NK-92 treated with Interleukin-12 subunit alpha and Interleukin-12 subunit beta, amount 100 ng/mL, for 24 hours (cell line): ENCODE data around the gene CCDC102A.

ENCODE experiments used
- DNase-seq: peaks from one replicate; lab custom pipeline; 2025; lab: John Stamatoyannopoulos, UW

Gene CCDC102A

DNA sequence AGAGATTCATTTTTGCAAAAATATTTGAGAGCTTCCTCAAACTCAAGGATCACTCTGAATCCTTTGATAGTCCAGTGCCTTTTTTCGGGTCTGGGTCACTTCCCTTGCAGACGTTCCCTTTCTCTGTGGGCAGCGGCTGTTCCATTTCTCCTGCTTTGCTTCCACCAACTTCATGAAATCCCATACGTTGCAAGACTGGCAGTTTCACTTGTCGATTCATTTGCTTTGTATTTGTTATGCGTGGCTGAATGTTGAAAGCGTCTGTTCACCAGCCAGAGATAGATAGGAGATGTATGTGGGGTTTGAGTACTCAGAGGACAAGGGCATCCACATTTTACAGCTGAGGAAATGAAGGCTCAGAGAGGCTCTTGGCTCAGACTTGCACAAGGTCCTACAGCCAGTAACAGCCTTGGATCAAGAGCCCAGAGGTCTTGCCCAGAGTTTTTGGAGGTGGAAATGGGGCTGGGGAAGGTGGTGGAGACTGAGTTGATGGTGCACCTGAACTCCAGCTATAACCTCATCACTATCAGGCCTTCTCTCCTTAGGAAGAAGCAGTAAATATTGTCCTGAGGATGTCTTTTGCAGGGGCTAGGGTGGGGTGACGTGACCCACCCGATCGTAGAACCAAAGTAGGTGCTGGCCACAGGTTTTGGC lies 1.3 kb upstream of the CCDC102A start:
- no peak for DNase-seq

DNA sequence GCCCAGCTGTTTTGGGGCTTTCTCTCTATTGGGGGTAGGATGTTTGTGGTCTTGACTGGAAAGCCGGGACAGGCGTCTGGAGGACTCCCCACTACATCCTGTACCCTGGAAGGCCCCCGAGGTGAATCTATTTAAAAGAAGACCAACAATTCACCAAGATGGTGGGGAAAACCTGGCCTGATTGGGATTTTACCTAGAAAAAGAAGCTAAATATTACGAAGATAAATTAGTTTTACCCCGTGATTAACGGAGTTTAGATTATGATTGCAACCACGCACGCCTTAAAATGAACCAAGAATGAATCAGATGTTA lies 779 bp upstream of the CCDC102A start:
- no peak for DNase-seq

DNA sequence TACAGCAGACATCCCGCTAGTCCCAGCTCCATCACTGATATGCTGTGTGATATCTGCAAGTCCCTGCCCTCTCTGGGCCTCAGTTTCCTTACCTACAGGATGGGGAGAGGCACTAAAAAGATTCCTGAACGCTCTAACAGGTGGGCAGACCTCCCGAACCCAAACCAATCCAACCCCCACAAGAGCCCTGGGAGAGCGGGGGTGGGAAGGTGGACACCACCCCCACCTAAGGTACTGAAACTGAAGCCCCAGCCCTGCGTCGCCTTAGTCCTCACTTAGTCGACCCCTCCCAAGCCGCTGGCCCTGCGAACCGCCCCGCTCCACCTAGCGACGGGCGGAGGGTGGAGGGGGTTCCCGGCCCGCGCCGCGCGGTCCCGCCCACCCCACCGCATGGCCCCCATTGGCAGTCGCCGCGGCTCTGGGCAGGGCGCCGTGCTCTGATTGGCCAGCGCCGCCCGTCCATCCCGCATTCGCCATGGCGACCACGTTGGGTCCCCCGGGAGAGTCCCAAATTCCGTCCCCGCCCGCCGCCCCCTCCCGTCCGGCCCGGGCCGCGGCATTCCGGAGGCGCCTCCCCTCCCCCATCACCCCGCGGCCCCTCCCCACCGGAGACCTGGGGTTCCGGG lies 578 bp downstream of the CCDC102A start:
- DNase-seq = peak; percentile 84

DNA sequence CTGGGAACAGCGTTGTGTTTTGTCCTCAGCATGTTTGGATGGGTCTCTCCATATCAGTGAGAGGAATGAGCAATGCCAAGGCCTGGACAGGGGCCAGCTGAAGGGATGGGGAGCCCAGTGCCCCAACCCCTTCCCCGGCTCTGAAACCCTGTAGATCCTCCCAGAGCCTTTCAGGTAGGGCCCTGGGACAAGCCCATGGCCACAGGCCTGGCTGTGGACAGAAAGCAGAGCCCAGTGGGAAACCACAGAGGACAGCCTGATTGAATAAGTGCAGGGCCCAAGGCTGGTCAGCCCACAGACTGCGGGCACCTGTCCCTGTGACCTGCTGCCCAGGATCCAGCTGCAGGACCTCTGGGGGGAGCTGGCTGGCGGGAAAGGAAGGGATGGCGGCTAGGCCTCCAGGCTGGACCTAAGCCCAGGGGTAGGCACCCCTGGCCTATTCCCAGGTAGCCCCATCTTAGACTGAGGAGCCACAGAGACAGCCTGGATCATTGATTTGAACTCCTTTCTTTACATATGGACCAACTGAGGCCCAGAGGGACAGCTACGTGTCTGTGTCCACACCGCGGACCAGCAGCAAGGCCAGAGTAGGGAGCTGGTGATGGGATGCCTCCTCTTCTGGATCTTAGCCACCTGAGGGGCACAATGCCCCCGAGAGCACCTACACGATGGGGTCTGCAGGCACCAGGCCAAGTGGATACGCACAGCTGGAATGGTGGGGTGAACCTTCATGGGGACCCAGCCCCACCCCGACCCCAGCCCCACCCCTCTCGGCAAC lies 1.3 kb downstream of the CCDC102A start:
- no peak for DNase-seq

DNA sequence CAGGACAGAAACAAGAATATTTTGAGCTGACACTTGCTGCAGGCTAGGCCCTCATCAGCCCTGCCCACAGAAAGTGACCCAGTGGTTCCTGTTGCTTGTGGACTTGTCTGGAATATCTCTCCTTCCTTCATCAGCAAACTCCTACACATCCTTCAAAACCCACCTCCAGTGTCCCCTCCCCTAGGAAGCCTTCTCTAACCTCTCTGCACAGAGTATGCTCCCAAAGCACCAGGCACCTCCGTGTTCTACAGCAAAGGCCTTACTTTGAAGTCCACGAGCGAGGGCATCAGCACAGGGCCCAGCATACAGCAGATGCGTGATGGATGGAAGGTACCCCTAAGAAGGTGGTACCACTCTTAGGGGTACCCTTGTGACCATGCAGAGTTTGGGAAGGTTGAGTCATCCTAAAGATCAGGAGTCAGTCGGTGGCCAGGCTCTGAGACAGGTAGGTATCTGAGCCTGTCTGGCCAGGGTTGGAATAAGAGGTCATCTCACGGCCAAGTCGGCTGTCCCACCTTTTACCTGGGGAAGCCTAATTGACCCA lies 2.0 kb downstream of the CCDC102A start:
- no peak for DNase-seq

DNA sequence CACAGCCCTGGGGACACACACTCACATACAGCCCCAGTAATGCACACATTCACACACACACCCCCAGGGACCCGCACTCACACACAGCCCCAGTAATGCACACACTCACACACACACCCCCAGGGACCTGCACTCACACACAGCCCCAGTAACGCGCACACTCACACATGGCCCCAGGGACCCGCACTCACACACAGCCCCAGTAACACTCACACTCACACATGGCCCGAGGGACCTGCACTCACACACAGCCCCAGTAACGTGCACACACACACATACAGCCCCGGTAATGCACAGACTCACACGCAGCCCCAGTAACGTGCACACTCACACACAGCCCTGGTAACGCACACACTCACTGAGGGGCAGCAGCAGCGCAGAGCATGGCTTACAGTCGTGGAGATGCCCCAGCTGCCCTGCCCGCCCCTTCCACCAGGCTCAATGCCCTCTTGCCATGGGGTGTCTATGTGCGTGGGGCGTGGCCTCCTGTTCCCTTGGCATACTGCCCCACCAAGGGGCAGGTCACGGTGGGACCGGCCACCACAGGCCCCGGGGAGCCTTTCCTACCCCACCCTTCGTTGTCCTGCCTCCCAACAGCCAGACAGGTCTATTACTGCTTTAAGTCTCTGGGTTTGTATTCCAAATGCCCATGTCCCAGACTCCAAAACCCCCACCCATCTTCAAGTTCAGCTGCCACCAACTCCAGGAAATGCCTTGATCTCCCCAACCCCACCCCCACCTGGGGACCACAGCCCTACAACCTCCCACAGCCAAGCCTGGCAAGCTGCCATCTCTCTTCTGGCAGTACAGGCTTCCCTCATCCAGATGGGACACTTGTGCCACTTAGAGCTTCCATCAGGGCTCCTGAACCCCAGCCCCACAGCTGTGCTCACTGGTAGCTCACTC lies 2.7 kb downstream of the CCDC102A start:
- no peak for DNase-seq

DNA sequence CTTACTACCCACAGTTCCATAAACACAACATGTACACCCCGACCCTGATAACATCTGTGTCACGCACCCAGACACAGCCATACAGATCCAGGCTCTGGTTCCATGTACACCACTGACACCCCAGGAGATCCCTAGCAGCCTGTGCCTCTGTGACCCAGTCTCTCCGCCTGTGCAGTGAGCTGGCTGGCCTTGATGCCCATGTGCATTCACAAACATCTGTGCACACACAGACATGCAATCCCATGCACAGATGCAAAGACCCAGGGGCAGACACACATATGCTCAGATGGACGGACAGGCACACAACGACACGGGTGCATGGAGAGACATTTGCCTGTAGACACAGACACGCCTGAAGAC lies 4.1 kb downstream of the CCDC102A start:
- no peak for DNase-seq

DNA sequence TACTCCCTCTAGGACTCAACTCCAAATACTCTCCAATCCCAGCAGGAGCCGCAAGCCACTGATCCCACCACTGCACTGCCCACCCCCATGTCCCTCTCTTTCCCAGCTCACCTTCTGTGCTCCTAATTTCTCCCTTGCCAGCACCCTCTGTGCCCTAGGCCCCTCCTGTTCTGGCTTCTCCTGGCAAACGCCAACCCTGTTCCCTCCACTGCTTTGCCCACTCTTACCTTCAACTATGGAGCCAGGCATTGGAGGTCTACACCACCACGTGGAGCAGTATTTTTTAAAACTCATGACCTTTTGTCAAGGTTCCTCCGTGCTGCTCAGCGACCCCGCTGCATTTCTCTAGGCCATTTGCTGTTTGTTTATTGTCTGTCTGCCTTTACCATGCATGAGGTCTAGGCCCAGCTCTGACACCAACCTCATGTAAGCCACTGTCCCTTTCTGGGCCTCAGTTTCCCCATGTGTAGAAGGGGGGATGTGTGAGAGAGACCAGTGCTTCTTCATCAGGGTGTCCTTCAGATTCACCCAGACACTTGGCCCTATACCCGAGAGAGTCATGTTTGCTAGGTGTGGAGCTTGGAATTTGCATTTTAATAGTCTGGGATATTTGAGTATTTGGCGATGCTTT lies 4.6 kb downstream of the CCDC102A start:
- DNase-seq = no peak

DNA sequence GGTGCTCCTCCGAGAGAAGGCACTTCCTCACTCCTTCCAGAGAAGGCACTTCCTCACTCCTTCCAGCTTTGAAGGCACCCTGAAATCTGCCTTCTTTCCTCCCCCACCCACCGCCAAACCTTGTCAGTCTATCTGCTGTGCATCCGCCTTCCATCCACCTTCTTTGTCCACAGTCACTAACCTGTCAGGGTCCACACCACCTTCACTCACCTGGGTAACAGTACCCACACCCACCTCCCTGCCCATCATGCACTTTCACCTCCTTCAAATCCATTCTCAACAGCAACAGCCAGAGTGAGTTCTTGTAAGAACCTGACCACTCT lies 5.2 kb downstream of the CCDC102A start:
- no peak for DNase-seq

DNA sequence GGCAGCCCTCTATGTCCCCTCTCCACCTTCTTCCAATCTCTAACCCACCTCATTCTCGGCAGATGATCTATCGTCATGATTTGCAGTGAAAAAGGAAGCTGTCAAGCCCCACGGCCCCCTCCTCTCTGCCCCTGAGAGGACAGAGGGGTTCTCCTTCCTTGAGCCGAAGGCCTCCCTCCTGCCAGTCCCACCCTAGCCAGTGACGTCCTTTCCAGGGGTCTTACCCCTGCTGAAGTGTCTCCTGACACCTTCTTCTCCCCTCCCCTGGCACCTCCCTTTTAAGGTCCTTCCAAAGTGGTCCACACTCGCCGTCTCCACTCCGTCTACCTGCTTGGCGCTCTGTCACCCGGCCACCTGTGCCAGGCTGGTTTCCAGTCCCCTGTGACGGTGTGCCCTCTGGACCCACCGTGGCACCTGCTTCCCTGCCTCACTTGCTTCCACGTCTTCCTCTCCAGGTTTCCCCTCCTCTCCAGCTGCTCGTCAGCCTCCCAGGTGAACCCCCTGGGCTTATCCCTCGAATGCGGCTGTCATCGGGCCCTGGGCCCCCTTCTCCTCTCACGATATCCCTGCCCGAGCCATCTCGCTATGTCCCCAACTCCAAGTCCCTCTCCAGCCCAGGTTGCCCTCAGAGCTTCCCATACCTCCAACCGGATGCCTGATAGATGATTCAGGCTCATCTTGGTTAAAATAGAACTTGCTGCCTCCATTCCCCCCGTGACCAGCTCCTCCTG lies 5.7 kb downstream of the CCDC102A start:
- DNase-seq = no peak

DNA sequence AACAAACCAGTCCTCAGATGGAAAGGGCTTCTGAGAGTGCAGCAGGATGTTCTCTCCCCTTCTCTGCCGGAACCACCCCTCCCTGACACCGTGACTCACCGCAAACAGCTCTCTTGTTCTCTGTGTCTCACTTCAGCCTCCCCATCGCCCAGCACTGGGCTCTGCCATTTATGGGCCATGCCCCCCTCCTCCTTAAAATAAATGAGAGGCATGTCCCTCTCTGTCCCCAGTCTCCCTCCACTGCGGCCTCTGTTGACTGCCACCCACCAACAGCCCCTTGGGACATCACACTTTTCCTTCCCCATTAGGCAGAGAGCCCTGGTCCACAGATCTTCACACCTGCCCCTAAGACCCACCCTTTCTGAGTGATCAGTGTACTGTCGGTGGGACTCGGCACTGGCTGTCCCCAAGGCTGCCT lies 6.3 kb downstream of the CCDC102A start:
- DNase-seq = no peak

DNA sequence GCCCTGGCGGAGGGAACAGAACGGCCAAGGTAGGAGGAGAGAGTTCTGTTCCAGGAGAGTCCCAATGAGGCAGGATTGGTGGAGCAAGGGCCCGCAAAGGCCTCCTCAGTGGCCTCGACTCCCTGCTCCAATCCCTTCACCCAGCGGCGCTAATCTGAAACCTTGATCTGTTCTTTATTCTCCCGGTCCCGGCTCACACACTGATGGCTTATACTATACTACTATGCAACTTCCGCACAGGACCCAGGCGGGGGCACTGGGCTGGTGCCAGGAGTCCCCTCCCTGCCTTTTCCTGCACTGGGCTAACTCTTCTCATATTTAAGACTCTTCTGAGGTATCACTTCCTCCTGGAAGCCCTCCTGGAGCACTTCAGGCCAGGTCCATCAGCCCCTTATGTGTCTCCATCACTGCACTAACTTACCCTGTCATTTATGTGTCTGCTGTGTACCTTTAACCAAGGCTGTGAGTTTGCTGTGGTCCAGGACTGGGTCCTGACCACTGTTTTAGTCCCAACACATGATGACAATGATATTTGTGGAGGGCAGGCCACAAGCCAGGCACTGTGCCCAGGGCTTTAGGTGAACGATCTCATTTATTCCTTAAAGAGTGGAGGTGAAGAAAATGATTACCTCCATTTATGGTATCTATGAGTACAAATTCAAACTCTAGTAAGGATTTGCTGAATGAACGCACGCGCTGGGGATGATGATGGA lies 6.8 kb downstream of the CCDC102A start:
- DNase-seq = no peak

DNA sequence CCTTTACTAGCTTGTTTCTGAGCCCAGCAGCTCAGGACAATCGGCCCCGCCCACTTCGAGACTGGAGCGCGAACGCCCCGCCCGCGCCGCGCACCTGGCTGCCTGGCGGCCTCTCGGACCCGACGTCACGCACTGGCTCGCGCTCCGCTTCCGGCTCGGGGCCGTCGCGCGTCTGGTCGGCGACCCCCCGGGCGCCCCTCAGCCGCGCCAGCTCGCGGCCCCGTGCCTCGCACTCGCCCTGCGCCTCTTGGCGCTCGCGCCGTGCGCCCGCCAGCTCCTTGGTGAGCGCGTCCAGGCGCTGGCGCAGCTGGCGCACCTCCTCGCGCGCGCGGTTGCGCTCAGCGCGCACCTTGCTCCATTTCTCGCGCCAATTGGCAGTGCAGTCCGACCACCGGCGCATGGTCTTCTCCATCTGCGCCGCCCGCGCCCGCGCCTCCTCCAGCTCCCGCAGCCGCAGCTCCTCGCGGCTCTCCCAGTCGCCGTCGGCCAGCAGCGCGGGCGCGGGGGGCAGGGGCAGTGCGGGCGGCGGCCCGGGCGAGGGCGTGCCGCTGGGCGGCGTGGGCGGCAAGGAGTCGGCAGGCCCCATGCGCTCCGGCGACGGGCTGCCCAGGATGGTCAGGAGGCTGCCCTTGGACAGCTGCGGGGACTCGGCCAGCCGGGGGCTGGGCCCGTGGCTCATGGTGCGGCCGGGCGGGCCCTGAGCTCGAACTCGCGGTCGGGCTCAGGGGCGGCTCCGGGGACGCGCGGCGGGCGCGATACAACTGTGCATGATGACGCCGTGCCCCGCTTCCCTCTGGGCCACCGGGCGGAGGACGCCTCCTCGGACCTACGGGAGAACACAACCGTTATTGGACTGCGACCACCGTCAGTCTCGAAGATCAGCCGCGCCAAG lies 7.6 kb downstream of the CCDC102A start:
- DNase-seq = no peak

DNA sequence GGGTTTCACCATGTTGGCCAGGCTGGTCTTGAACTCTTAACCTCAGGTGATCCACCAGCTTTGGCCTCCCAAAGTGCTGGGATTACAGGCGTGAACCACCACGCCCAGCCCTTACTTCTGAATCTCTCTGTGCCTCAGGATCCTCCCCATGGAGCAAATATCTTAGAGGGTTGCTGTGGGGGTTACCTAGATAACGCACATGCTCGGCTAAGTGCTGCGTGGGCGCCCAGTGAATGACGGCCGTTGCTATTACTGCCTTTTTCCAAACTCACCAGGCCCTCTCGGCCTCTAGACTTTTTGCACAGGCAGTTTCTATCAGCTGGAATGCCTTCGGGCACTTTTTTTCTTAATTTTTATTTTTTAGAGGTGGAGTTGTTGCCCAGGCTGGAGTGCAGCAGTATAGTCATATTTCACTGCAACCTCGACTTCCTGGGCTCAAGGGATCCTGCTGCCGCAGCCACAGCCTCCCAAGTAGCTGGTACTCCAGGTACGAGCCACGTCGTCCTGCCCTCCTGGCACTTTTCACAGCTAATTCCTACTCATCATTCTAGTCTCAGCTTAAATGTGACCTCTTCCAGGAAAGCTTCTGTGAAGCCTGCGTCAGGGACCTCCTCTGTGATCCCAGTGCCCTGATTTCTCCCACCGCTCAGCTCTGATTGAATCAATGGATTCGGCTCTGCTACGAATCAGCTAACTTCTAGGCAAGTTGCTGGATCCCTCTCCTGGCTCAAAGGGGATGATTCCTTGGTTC lies 8.6 kb downstream of the CCDC102A start:
- DNase-seq = no peak

DNA sequence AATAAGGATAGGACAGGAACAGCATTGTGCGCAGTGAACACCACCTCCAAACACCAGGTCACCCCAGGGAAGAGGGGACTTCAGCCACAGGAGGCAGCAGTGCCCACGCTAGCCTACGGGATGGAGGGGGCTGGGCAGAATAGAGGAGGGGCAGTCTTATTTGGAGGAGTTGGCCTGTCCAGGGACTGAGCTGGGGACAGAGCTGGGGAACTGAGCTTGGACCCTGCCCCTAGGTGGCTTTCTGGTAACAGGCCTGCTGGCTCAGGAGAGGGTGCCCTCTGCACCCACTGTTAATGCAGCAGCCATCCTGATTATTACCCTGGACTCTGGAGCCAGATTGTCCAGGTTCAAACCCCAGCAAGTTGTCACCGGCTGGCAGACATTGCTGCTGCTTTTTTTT lies 9.3 kb downstream of the CCDC102A start:
- no peak for DNase-seq

DNA sequence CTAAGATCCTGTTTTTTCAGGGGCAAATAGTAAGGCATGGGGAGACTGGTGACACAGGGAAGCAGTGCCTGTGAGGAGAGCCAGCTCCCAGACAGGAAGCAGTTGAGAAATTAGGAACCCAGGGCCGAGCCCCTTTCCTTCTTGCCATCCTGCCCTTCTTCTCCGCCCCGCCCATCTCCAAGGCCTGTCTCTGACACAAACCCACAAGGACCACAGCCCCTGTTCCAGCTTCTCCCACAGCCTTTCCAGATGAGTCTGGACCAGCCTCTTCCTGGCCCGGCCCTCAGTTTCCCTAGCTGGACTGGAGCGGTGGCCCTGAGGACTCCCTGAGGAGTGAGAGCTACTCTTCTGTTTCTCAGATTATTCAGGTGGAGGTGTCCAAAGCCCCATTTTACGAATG lies 9.9 kb downstream of the CCDC102A start:
- no peak for DNase-seq

DNA sequence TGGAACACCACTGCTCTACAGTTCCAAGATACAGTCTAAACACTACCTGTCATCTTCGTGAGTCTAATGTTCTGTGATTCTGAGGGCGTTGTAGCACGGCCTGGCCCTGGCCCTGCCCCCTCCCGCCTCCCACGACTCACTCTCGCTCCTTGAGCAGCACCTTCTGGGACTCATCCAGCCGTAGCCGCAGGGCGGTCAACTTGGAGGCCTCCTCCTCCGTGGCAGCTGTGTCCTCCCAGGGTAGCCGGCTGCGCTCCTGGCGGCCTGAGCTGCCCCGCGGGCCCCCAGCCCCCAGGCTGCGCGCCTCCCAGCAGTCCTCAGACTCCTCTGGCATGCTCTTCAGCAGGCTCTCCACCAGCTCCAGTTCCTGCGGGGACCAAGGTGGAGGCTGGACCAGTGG lies 10.6 kb downstream of the CCDC102A start:
- no peak for DNase-seq

DNA sequence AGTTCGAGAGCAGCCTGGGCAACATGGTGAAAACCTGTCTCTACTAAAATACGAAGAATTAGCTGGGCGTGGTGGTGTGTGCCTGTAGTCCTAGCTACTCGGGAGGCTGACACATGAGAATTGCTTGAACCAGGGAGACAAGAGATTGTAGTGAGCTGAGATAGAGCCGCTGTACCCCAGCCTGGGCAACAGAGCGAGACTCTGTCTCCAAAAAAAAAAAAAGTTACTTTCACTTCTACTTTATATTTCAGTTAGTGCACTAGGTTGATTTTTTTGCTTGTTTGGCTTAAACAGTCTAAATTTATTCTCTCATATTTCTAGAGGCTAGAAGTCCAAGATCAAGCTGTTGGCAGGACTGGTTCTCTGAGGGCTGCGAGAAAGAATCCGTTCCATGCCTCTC lies 13.4 kb downstream of the CCDC102A start:
- DNase-seq = no peak
